GM18858 (cell line): ENCODE data around the gene GRAP.
"Not testable (repeated sequence)": the region's sequence is repeated elsewhere in the genome, so short reads cannot be mapped to it uniquely, and the experiment has no call there.

Source experiments
- ATAC-seq: cut with Tn5 transposase; IDR thresholded peaks from one replicate; pipeline ENCODE4 v1.9.1; 2021; ENCODE audit not compliant: unreplicated experiment

GRAP gene

DNA sequence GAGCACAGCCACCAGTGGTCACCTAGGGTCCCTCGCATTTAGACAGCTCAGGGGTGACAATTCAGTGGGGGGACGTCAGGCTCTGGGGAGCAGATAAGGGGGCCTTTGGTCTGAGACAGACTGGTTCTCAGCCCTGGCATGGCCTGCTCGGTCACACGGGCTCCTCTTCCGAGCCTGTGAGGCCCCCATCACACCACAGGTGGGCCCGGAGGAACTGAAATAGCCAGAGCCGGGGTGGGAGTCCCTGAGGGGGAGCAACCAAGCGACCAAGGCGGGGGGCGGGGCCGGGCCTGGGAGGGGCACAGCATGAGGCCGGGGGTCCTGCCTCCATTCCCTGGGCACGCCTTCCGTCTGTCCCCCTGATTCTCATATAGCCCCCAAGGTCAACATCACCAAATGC, 4.4 kb downstream of the GRAP start:
- ATAC-seq, result not testable (repeated sequence)

DNA sequence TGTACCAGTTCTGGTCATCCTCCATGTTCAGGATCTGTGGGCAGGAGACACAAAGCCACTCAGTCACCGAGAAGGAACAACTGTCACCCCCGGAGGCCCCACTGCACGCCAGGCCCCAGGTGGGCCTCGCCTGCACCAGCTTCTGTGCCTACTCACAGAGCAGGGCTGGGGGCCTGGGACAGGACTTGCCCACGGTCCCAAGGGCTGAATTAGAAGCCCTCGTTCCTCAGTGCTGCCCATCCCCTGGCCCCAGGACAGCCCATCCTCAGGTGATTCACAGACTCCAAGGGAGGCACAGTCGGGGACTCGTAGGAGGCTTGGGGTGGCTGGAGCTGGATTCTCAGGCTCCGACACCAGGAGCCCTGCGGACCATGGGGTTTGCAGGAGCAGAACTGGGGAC, 4.9 kb downstream of the GRAP start:
- ATAC-seq, result not testable (repeated sequence)

DNA sequence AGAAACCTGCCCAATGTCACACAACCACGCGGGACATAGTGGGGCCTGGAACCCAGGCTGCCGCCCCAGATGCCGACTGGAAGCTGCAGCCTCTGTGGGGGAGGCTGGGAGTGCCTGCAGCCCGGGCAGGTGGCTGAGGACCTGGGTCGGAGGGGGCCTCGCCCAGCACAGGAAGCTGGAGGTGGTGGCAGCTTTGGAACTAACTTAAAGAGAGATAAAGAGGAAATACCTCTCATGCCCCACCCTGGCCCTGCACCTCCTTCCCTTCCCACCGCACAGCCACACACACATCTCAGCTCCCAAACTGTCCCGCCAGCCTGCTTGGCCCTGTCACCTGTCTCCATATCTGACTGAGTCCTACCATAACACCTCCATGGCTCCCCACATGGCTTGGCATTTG, 6.4 kb downstream of the GRAP start:
- not testable (repeated sequence) for ATAC-seq

DNA sequence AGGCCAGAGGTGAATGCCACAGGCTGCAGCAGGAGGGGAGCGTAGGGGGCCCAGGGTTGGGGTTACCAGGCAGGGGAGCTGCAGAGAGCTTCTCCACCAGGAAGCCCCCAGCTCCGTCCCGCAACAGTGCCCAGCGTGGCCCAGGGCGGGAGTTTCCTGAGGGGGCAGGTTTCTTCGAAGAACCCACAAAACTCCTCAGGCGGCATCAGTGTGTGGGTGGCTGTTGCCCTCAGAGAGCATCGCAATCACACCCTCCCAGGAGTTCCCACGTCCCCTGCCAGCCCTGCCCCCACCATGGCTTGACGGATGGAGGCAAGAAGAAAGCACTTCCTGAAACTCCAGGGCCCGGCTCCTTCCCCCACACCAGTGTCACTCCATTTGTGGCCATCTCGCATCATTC, 8.0 kb downstream of the GRAP start:
- ATAC-seq, result not testable (repeated sequence)

DNA sequence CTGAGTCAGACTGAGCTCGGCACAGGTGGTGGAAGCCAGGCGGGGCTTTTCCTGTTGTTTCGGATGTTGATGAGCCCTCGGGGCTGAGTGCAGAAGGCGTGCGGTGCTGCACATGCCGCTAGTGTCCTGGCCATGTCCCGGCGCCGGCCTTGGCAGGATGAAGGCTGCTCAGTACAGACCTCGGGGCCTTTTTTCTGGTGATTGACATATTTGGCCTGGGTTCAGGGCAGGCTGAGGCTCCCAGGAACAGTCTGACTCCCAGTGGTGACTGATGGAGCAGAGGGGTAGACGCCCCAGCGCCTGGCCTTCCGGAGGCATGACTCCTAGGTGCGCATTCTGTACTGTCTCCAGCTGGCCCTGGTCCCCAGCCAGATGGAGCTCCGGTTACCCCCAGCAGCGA, 8.8 kb downstream of the GRAP start:
- not testable (repeated sequence) for ATAC-seq

DNA sequence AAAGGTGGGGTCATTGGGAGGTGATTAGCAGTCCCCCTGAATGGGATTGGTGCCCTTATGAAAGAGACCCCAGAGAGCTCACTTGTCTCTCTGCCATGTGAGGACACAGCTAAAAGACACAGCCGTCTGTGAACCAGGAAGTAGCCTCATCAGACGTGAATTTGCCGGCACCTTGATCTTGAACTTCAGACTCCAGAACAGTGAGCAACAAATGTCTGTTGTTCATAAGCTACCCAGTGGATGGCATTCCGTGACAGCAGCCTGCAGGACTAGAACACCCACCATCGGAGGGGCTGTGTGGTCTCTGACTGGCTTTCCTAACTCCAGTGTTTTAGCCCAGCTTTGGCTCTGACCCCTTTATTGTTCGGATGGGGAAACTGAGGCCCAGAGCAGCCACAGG, 9.2 kb downstream of the GRAP start:
- ATAC-seq, result not testable (repeated sequence)

DNA sequence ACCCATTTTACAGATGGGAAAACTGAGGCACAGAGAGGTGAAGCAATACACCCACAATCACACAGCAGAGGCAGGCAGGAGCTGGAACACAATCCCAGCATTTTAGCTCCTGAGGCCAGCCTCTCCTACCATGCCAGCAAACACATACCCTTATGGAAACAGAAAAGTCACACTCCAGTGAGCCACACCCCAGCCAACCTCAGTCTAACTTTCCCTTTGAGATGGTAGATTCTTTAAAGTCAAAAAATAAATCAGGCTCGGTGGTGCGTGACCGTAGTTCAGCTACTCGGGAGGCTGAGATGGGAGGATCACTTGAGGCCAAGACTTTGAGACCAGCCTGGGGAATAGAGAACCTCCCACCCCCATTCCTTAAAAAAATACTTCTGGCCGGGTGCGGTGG, 10.6 kb downstream of the GRAP start:
- ATAC-seq, result not testable (repeated sequence)

DNA sequence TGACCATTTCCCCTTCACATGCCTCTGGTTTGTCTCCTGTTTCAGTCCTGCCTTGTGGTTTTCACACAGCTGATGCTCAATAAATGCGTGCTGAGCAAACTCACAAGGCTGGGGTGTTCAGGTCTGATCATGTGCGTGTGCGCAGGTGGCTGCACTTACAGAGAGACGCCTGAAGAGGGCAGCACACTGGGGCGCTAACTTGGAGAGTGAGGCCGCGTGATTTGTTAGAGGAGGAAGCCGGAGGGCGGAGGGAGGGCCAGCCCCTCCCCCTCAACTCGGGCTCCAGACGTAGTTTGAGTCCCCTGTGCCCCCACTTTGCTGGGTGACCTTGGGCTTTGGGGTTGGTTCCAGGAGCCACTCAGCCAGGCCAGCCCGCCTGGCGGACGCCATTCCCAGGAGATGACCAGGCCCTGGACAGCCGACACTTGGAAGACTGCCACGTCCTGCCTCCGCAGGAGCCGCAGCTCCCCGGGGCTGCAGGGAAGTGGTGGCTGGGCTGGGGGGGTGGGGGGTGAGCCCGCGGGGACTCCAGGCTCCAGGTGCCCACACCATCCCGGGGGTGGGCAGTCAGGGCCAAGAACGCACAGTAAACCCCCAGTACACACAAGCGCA, 14.3 kb downstream of the GRAP start:
- ATAC-seq, result not testable (repeated sequence)

DNA sequence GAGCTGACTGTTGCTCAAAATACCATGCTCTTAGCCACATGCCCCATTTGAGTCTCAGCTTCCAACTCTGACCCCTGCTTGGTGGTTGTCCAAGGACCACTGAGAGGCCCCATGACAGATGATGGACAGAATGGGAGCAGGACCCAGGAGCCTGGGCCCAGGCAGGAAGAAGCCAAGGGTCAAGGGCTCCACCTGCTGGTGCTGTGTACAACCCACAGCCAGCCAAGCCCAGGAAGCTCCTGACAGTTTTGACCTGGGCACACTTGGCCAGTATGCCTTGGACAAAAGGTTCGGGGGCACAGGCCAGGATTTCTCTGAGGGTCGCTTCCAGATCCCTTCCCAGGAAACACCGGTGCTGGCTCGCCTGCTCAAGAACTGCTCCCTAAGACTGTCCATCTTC, 15.0 kb downstream of the GRAP start:
- not testable (repeated sequence) for ATAC-seq

DNA sequence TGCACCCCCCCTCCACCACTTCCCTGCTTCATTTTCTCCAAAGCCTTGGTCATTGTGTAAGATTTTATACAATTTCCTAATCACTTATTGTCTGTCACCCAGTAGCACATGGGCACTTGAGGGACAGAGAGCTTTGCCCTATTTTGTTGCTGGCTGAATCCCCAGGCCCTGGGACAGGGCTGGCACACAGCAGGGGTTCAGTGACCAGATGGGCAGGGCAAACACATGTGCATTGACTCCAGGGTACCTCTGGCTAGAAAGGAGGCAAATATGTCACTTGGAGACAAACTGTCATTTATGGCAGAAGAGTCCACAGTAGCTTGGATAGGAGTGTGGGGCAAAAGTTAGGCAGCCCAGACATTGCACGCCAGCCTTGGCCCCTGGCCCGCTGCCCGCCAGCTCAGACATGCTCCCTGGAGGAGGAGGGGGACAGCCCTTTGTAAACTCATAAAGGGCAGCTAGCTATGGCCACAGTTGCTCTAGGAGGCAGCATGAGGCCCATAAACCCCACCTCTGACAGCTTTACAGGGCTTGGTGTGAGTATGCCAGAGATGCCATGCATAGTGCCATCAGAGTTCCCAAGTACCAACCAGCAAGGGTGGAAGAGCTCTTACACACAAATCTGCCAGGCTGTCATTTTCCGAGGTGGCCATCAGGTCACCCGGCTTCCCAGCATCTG, 15.8 kb downstream of the GRAP start:
- not testable (repeated sequence) for ATAC-seq

DNA sequence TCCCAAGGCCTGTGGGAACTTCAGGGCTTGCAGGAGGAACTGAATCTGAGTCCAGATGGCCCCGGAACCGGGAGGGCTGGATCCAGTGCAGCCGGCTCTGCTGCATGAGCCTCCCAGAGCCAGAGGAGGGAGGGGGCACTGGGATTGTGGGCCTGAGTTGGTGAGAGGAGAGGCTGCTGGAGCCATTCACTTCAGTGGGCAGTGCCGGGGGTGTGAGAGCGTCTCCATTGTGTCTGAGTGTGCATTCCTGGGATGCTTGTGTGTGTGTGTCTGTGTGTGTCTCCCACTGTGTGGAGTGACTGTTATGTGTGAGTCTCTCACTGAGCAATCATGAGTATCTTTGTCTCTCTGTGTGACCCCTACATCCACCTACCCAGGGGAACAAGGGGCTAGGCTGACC, 17.0 kb downstream of the GRAP start:
- not testable (repeated sequence) for ATAC-seq

DNA sequence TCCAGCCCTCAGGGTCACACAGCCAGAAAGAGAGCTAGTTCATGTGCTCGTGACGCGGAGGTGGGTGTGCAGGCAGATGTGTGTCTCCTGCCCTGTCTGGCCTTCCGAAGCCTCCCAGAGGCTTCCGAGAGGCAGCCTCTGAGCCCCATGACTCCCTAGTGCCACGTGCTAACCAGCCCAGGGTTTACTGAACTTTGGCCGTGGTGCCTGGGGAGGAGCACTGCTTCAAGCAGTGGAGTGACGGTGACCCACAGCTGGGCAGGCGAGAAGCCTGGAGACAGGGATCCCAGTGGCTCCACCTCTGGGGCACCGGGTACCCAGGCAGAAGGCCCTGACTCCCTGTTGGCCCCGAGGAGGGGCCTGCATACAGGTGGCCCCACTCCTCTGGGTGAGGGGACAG, 18.1 kb downstream of the GRAP start:
- ATAC-seq, result not testable (repeated sequence)

DNA sequence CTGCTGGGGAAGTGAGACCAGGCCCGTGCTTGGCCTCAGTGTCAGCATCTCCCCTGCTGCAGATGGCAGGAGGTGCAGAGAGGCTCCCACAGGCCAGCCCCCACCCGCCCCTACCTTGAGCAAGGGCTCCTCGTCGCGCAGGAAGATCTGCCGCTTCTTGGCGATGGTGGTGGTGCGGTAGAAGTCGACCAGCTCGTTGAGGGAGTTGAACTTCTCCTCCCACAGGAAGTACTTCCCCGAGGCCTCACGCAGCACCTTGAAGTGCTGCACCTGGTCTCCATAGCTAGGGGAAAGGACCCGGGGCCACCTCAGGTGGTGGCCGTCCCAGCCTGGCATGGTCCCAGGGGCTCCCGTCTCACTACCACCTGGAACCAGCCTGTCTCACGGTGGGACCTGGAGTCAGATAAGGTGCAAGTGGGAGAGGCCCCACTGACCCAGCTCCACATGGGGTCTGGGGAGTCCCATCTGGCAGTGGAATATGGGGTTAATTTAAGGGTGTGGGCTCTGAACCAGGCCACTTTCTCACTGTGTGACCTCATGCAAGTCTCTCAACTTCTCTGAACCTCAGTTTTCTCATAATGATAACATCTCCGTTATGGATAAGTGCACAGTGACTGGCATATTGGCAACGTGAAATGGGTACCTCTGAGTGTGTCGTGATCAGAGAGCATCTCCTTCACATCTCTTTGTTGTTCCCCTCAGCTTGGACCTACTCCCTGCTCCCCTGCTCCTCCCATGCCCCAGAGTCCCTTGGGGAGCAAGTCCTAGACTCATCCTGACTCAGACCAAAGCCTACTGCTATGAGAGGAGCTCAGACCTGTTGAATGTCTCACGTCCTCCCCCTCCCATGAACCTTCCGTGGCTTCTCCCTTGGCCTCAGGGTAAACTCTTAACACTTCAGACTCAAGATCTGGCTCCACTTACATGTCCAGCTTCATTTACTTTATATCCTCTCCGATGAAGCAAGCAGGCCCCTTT, 22.4 kb downstream of the GRAP start:
- no peak for ATAC-seq

DNA sequence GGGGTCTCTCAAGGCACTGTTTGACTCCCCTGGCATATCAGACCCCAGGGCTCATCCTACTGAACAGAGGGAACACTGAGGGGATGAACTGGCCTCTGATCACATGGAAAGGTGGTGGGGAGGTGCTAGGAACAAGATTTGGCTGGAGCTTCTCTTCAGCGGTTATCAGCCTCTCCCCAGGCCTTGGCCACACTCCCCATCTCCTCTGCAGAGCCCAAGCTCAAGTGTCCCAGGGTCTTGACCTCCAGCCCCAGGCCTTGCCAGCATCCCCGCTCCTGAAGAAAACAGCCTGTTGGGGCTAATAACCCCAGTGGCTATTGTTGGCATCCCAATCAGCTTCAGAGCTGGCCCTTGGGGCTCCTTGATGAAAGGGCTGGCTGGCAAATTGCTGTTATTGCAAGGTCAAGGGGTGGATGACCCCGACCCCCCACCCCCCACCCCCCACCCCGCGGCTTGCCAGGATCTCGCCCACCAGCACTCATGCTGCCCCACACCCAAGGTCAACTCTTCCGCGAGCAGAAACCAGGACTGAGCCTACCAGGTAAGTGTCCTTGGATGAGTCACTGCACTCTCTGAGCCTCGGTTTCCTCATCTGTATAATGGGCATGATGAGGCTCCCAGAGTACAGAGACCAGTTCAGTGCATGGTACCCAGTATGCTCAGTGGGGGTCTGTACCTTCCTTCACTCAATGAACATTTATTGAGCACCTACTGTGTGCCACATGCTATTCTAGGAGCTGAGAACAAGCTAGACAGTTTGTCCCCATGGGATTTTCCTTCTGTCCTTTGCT, 23.4 kb downstream of the GRAP start:
- ATAC-seq, result no peak

DNA sequence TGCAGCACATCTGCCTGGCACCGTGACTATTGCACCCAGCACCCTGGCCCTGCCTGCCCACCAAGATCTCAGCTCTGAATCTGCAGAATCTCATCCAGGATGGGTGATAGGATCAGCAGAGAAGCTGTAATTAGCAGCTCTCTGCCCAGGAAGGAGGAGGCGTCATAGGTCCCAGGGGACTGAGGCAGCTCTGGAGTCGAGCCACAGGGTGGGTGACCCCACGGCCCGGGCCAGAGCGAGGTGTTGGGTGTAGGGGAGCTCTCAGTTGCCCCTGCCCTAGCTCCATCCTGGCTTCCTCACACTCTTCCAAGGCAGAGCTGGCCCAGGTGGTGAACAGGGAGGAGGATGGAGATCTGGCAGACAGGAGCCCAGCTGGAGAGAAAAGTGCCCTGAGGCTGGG, 24.0 kb downstream of the GRAP start:
- ATAC-seq, result no peak

DNA sequence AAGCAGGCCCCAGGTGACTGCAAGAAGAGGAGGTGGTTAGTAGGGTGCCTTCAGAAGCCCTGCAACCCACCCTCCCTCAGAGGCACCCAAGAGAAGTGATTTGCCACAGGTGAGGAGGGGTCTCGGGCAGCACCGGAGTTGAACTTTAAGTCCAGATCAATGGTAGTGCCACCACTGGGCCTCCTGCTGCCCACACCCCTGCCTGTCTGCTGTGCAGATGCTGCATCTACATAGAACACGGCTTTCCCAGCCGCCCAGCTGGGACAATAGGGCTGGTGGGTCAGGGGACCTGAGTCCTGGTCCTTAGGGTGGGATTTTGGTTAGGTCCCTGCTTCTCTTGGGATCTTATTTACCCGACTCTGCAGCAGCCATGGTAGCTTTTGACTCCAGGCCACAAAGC, 24.6 kb downstream of the GRAP start:
- no peak for ATAC-seq

DNA sequence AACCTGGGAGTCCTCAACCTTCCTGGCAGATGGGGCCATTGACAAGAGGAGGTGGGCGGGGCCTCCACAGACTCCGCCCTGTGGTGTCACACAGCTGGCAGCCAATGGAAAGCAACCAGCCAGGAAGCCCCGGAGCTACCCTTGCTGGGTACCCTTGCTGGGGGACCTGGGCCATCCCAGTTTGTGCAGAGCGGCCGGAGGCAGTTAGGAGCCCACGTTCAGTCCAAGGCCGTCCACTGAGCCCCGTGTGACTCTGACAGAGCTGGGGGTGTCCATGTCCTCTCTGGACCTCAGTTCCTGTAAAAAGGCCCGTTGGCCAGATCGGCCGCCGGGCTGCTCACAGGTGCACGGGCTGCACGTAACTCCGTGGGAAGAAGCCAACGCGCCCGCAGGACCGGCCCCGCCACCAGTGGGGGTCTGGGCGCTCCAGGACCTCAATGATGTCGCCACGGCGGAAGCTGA, 25.1 kb downstream of the GRAP start:
- no peak for ATAC-seq

DNA sequence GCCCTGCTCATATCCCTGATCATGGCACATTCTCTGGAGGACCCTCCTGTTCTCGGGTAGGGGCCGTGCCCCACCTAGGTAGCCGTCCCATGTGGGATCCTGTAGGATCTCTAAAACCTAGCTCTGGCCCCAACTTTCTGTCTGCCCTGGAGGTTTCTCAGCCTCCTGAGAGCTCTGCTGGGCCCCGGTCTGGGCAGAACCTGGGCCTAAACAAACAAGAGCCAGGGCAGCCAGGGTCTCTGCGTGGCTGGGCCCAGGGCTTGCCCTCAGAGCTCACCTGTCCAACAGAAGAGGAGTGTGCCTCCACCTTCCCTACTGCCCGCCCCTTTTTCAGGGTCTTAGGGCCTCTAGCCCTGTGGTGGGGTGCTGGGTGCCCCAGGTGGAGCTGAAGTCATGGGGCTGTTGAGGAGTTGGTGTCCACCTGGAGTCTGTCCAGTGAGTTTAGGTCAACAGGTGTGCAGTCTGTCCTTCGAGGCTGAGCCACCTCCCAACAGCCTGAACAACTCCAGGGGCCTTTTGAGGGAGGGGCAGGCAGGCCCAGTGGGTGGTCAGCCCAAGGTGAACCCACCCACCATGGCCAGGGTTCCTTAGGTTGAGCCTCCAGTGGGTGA, 25.6 kb downstream of the GRAP start:
- ATAC-seq, result not testable (repeated sequence)

DNA sequence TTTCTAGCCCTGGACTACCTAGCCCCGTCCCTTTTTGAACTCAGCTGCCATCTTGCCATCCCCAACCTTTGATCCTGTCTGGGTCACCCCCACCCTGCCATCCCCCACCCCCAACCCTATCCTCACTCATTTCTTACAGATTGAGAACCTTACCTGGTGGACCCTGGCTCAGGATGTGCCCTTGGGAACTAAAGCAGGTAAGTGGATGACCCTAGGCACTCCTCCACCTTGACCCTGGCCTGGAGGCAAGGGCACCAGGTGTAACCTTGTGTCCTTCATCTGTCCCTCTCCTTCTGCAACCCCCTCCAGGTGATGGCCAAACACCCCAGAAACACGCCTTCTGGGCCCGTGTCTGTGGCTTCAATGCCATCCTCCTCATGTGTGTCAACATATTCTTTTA, 26.7 kb downstream of the GRAP start:
- ATAC-seq, result no peak
